H7 (cell line): ENCODE data around the gene RGS9. TPM values are rescaled to one million over a fixed set of nuclear protein-coding genes. Genes with fewer than 3 reads are reported as not detected.

Experiments
- DNase-seq: peaks from one replicate; pipeline ENCODE4 v3.0.0; 2012
- H3K27me3 ChIP-seq: 2 replicates; pipeline ENCODE4 v1.6.0; 2011; ENCODE audit warnings: mild to moderate bottlenecking, low read length; ENCODE audit not compliant: control insufficient read depth, insufficient read depth
- H3K36me3 ChIP-seq: replicated peaks from 2 replicates; pipeline ENCODE4 v1.5.1; 2011; ENCODE audit warnings: low read length; ENCODE audit not compliant: control insufficient read depth, insufficient read depth
- H3K4me3 ChIP-seq: 2 replicates; pipeline ENCODE4 v1.5.1; 2011; ENCODE audit warnings: low read depth, mild to moderate bottlenecking, control low read depth, low read length, moderate library complexity; ENCODE audit not compliant: insufficient read depth
- total RNA-seq: library from RNA; depleted of rRNA; stranded (reverse); fragments of >200 nt; shearing (Covaris generic); gene quantifications from 2 replicates; pipeline ENCODE4 v1.2.3, GENCODE V29; 2014

The RGS9 gene
- total RNA-seq, 1 experiment from 2014 or later = 5.1 TPM

- Histone ChIP-seq H3K27me3 (no peaks in the 10 kb centered on the region), H3K36me3 (no peaks in the 10 kb centered on the region), H3K4me3 (no peak overlapping the region)
- DNase-seq = no peak
Observed at GRCh38 chr17:65156835-65157565, 19.8 kb downstream of the RGS9 start.

GRCh38 chr17:65158041-65158440, 20.9 kb downstream of the RGS9 start:
- DNase-seq = no peak
- Histone ChIP-seq H3K27me3 (no peaks in the 10 kb centered on the region), H3K4me3 (no peak overlapping the region), H3K36me3 (no peaks in the 10 kb centered on the region)

GRCh38 chr17:65158622-65159021, 21.5 kb downstream of the RGS9 start:
- H3K4me3 ChIP-seq = no peak overlapping the region
- no peak for DNase-seq
- no peaks in the 10 kb centered on the region for H3K27me3 ChIP-seq
- H3K36me3 ChIP-seq = no peaks in the 10 kb centered on the region

- H3K27me3 ChIP-seq = no peaks in the 10 kb centered on the region
- H3K36me3 ChIP-seq = no peaks in the 10 kb centered on the region
- no peak for DNase-seq
Observed at GRCh38 chr17:65160516-65160915, 23.3 kb downstream of the RGS9 start.

GRCh38 chr17:65163990-65164495, 26.9 kb downstream of the RGS9 start:
- DNase-seq = no peak
- Histone ChIP-seq H3K36me3 (no peaks in the 10 kb centered on the region), H3K4me3 (no peak overlapping the region), H3K27me3 (no peaks in the 10 kb centered on the region)

More at GRCh38 chr17:65160516-65160915, 23.3 kb downstream of the RGS9 start:
- H3K4me3 ChIP-seq = no peak overlapping the region

GRCh38 chr17:65166787-65167186, 29.6 kb downstream of the RGS9 start:
- no peaks in the 10 kb centered on the region for H3K27me3 ChIP-seq
- DNase-seq = no peak
- H3K4me3 ChIP-seq = no peak overlapping the region
- H3K36me3 ChIP-seq = no peaks in the 10 kb centered on the region

GRCh38 chr17:65167566-65167965, 30.4 kb downstream of the RGS9 start:
- DNase-seq = no peak
- no peak overlapping the region for H3K4me3 ChIP-seq
- no peaks in the 10 kb centered on the region for H3K36me3 ChIP-seq
- H3K27me3 ChIP-seq = no peaks in the 10 kb centered on the region

- Histone ChIP-seq H3K27me3 (no peaks in the 10 kb centered on the region), H3K4me3 (no peak overlapping the region), H3K36me3 (no peaks in the 10 kb centered on the region)
- DNase-seq = no peak
Observed at GRCh38 chr17:65169691-65170090, 32.5 kb downstream of the RGS9 start.

GRCh38 chr17:65170839-65171238, 33.7 kb downstream of the RGS9 start:
- DNase-seq = no peak
- H3K36me3 ChIP-seq = no peaks in the 10 kb centered on the region
- H3K4me3 ChIP-seq = no peak overlapping the region
- H3K27me3 ChIP-seq = no peaks in the 10 kb centered on the region

- H3K27me3 ChIP-seq = no peaks in the 10 kb centered on the region
- H3K36me3 ChIP-seq = no peaks in the 10 kb centered on the region
- H3K4me3 ChIP-seq = no peak overlapping the region
- no peak for DNase-seq
Observed at GRCh38 chr17:65171752-65172151, 34.6 kb downstream of the RGS9 start.

GRCh38 chr17:65172496-65173136, 35.4 kb downstream of the RGS9 start:
- Histone ChIP-seq H3K27me3 (no peaks in the 10 kb centered on the region), H3K36me3 (no peaks in the 10 kb centered on the region), H3K4me3 (no peak overlapping the region)
- no peak for DNase-seq

GRCh38 chr17:65173284-65173793, 36.2 kb downstream of the RGS9 start:
- Histone ChIP-seq H3K27me3 (no peaks in the 10 kb centered on the region), H3K4me3 (no peak overlapping the region), H3K36me3 (no peaks in the 10 kb centered on the region)
- DNase-seq = no peak

GRCh38 chr17:65173976-65174683, 37.0 kb downstream of the RGS9 start:
- no peaks in the 10 kb centered on the region for H3K36me3 ChIP-seq

GRCh38 chr17:65174974-65175373, 37.8 kb downstream of the RGS9 start:
- Histone ChIP-seq H3K27me3 (no peaks in the 10 kb centered on the region), H3K4me3 (no peak overlapping the region), H3K36me3 (no peaks in the 10 kb centered on the region)
- no peak for DNase-seq

More at GRCh38 chr17:65173976-65174683, 37.0 kb downstream of the RGS9 start:
- no peaks in the 10 kb centered on the region for H3K27me3 ChIP-seq
- H3K4me3 ChIP-seq = no peak overlapping the region
- no peak for DNase-seq
